GM23338 (cell line): ENCODE measurements around the gene MAST4. TPM values are rescaled to one million over a fixed set of nuclear protein-coding genes. Genes with fewer than 3 reads are reported as not detected.

Experiments used
- ATAC-seq: fragments of 200-7000 bp; cut with Tn5 transposase; 3 replicates; pipeline ENCODE4 v1.9.1; 2020
- DNase-seq: peaks from one replicate; pipeline ENCODE4 v3.0.0-alpha.2; 2015; ENCODE audit warnings: low spot score
- H2AFZ ChIP-seq: fragments of 200-600 bp; sonication (generic); 2 replicates; pipeline ENCODE4 v1.8.0; 2016; ENCODE audit warnings: antibody characterized with exemption, mild to moderate bottlenecking, moderate library complexity
- H3F3A ChIP-seq: fragments of 200-600 bp; sonication (generic); replicated peaks from 2 replicates; pipeline ENCODE4 v1.8.0; 2017; ENCODE audit warnings: antibody characterized with exemption, mixed run types, low read depth
- H3K27ac ChIP-seq: fragments of 200-600 bp; sonication (generic); 2 replicates; pipeline ENCODE4 v1.6.1; 2016; ENCODE audit warnings: low read depth
- H3K27me3 ChIP-seq: fragments of 200-600 bp; sonication (generic); 2 replicates; pipeline ENCODE4 v1.8.0; 2016; ENCODE audit warnings: mild to moderate bottlenecking, mixed run types, moderate library complexity; ENCODE audit not compliant: insufficient read depth
- H3K36me3 ChIP-seq: fragments of 200-600 bp; sonication (generic); 2 replicates; pipeline ENCODE4 v1.8.0; 2016; ENCODE audit warnings: mild to moderate bottlenecking; ENCODE audit not compliant: insufficient read depth
- H3K4me1 ChIP-seq: fragments of 200-600 bp; sonication (generic); 2 replicates; pipeline ENCODE4 v1.8.0; 2016; ENCODE audit warnings: mild to moderate bottlenecking, moderate library complexity; ENCODE audit not compliant: insufficient read depth
- H3K4me2 ChIP-seq: fragments of 200-600 bp; sonication (generic); 2 replicates; pipeline ENCODE4 v1.7.1; 2017; ENCODE audit warnings: mixed run types
- H3K4me3 ChIP-seq: fragments of 200-600 bp; sonication (generic); 2 replicates; pipeline ENCODE4 v1.6.1; 2016; ENCODE audit warnings: mixed run types
- H3K79me2 ChIP-seq: fragments of 200-600 bp; sonication (generic); replicated peaks from 2 replicates; pipeline ENCODE4 v1.8.0; 2017; ENCODE audit warnings: mild to moderate bottlenecking; ENCODE audit not compliant: insufficient read depth
- H3K9me2 ChIP-seq: fragments of 200-600 bp; sonication (generic); 2 replicates; pipeline ENCODE4 v1.8.0; 2017; ENCODE audit not compliant: insufficient read depth
- H4K20me1 ChIP-seq: fragments of 200-600 bp; sonication (generic); replicated peaks from 2 replicates; pipeline ENCODE4 v1.8.0; 2017; ENCODE audit warnings: mild to moderate bottlenecking; ENCODE audit not compliant: insufficient read depth
- H3K27ac Mint-ChIP-seq: 2 replicates; pipeline ENCODE4 v1.8.0; 2020; ENCODE audit warnings: inconsistent platforms, mild to moderate bottlenecking, moderate library complexity, mixed read lengths
- H3K27me3 Mint-ChIP-seq: 3 replicates; pipeline ENCODE4 v1.8.0; 2022; ENCODE audit warnings: low read depth, mild to moderate bottlenecking, moderate library complexity, mixed read lengths, inconsistent platforms; ENCODE audit not compliant: insufficient read depth, poor library complexity
- H3K36me3 Mint-ChIP-seq: 3 replicates; pipeline ENCODE4 v1.8.0; 2021; ENCODE audit warnings: low read depth, mild to moderate bottlenecking, inconsistent platforms, moderate library complexity, mixed read lengths
- H3K4me1 Mint-ChIP-seq: 3 replicates; pipeline ENCODE4 v1.8.0; 2020; ENCODE audit warnings: mild to moderate bottlenecking, inconsistent platforms, mixed read lengths
- H3K4me3 Mint-ChIP-seq: 3 replicates; pipeline ENCODE4 v1.8.0; 2021; ENCODE audit warnings: moderate library complexity, mild to moderate bottlenecking, inconsistent platforms, mixed read lengths
- H3K9me3 Mint-ChIP-seq: 3 replicates; pipeline ENCODE4 v1.8.0; 2020; ENCODE audit warnings: moderate library complexity, mild to moderate bottlenecking, inconsistent platforms, mixed read lengths
- CREB1 ChIP-seq: fragments of 250-450 bp; sonication (Bioruptor Pico); IDR thresholded peaks from 2 replicates; pipeline ENCODE4 v1.5.0; 2020; ENCODE audit warnings: low read depth, mild to moderate bottlenecking, moderate library complexity
- EZH2 ChIP-seq: fragments of 200-600 bp; sonication (generic); IDR thresholded peaks from one replicate; pipeline ENCODE4 v1.8.0; 2017; ENCODE audit warnings: antibody characterized with exemption, mild to moderate bottlenecking, low read depth; ENCODE audit not compliant: unreplicated experiment
- EZH2phosphoT487 ChIP-seq: fragments of 200-600 bp; sonication (generic); IDR thresholded peaks from one replicate; pipeline ENCODE4 v1.8.1; 2018; ENCODE audit warnings: antibody characterized with exemption; ENCODE audit not compliant: unreplicated experiment
- JUNB ChIP-seq: IDR thresholded peaks from one replicate; pipeline ENCODE4 v1.6.1; 2016; ENCODE audit warnings: antibody characterized with exemption; ENCODE audit not compliant: unreplicated experiment
- NANOG ChIP-seq: IDR thresholded peaks from 2 replicates; pipeline ENCODE4 v1.6.1; 2016; ENCODE audit warnings: antibody characterized with exemption, borderline replicate concordance
- POLR2AphosphoS5 ChIP-seq: IDR thresholded peaks from 2 replicates; pipeline ENCODE4 v1.6.1; 2016; ENCODE audit warnings: antibody characterized with exemption, low read depth
- REST ChIP-seq: IDR thresholded peaks from one replicate; pipeline ENCODE4 v1.6.1; 2018; ENCODE audit warnings: antibody characterized with exemption; ENCODE audit not compliant: unreplicated experiment
- STAT1 ChIP-seq: IDR thresholded peaks from one replicate; pipeline ENCODE4 v1.6.1; 2016; ENCODE audit warnings: antibody characterized with exemption; ENCODE audit not compliant: unreplicated experiment
- ZNF114 ChIP-seq: fragments of 250-450 bp; sonication (Bioruptor Pico); IDR thresholded peaks from 2 replicates; pipeline ENCODE4 v1.5.0; 2020; ENCODE audit warnings: mild to moderate bottlenecking, moderate library complexity
- ZNF331 ChIP-seq: fragments of 250-450 bp; sonication (Bioruptor Pico); IDR thresholded peaks from 2 replicates; pipeline ENCODE4 v1.5.0; 2020; ENCODE audit warnings: low read depth, mild to moderate bottlenecking, moderate library complexity
- polyA plus RNA-seq: library from polyadenylated mRNA; unstranded; fragments of >200 nt; fragmentation: Nextera tagmentation; extraction: Ambion mirVana; gene quantifications from 2 replicates; pipeline ENCODE4 v1.2.1, GENCODE V29; 2016
- total RNA-seq: library from RNA; depleted of rRNA; stranded (reverse); fragments of >200 nt; shearing (Covaris generic); gene quantifications from 2 replicates; pipeline ENCODE4 v1.2.3, GENCODE V29; 2014
- TF ChIP-seq, protein P1 (sequence below): IDR thresholded peaks from 2 replicates; pipeline ENCODE4 v1.6.1; 2016; ENCODE audit warnings: antibody characterized with exemption
- TF ChIP-seq, protein P2 (sequence below): fragments of 250-450 bp; sonication (Bioruptor Pico); IDR thresholded peaks from 2 replicates; pipeline ENCODE4 v1.5.0; 2020; ENCODE audit warnings: mild to moderate bottlenecking, moderate library complexity
- TF ChIP-seq, protein P3 (sequence below), 2 experiments: fragments of 200-600 bp in 1 of 2; sonication (generic) in 1 of 2; conservative IDR thresholded peaks; 2 replicates each; pipeline versions ENCODE4 v1.5.1 to v1.6.1; 2016 to 2017; ENCODE audit warnings: antibody characterized with exemption in 2 of 2, low read depth in 2 of 2, mild to moderate bottlenecking in 2 of 2, moderate library complexity in 1 of 2

MAST4 gene
- total and polyA plus RNA-seq, 2 experiments from 2014 or later = 3.6 to 8.5 TPM

DNA sequence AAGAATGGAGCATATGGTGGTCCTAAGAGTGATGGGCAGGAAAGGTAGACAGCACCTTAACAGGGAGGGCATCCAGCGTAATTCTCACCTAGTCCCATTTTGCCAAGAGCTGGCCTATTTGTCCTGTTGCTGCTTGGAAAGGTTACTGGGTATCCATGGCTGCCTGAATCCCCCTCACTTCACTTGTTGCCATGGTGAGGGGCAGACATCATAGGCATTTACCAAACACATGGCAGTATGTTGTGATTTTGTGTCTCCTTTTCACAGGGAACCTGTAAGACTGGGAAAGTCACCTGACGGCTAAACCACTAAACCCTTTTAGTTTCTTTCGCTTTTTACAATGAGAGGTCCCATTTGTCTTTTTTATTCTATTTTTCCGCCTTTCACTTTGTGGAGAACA, 373.3 kb downstream of the MAST4 start:
- H3K36me3 ChIP-seq = no peaks in the 10 kb centered on the region
- ATAC-seq = no peak

More for the DNA sequence above, 373.3 kb downstream of the MAST4 start:
- H4K20me1 ChIP-seq = no peaks in the 10 kb centered on the region
- H3K4me1 Mint-ChIP-seq = no peaks in the 10 kb centered on the region; the same call in 2 of the 3 replicates
- no peaks in the 10 kb centered on the region for H3F3A ChIP-seq
- H3K36me3 Mint-ChIP-seq = no peaks in the 10 kb centered on the region
- H3K27ac ChIP-seq = no peak overlapping the region
- no peak overlapping the region for H2AFZ ChIP-seq
- no peak overlapping the region for H3K4me2 ChIP-seq
- TF ChIP-seq NANOG (no peak), ZNF331 (CRISPR knock-in tag) (no peak), JUNB (no peak), STAT1 (no peak), REST (no peak), CREB1 (CRISPR knock-in tag) (no peak), EZH2 (no peak), EZH2phosphoT487 (no peak), POLR2AphosphoS5 (no peak), ZNF114 (no peak)
- TF ChIP-seq, protein P1, sequence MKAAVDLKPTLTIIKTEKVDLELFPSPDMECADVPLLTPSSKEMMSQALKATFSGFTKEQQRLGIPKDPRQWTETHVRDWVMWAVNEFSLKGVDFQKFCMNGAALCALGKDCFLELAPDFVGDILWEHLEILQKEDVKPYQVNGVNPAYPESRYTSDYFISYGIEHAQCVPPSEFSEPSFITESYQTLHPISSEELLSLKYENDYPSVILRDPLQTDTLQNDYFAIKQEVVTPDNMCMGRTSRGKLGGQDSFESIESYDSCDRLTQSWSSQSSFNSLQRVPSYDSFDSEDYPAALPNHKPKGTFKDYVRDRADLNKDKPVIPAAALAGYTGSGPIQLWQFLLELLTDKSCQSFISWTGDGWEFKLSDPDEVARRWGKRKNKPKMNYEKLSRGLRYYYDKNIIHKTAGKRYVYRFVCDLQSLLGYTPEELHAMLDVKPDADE = no peak
- TF ChIP-seq, protein P2, sequence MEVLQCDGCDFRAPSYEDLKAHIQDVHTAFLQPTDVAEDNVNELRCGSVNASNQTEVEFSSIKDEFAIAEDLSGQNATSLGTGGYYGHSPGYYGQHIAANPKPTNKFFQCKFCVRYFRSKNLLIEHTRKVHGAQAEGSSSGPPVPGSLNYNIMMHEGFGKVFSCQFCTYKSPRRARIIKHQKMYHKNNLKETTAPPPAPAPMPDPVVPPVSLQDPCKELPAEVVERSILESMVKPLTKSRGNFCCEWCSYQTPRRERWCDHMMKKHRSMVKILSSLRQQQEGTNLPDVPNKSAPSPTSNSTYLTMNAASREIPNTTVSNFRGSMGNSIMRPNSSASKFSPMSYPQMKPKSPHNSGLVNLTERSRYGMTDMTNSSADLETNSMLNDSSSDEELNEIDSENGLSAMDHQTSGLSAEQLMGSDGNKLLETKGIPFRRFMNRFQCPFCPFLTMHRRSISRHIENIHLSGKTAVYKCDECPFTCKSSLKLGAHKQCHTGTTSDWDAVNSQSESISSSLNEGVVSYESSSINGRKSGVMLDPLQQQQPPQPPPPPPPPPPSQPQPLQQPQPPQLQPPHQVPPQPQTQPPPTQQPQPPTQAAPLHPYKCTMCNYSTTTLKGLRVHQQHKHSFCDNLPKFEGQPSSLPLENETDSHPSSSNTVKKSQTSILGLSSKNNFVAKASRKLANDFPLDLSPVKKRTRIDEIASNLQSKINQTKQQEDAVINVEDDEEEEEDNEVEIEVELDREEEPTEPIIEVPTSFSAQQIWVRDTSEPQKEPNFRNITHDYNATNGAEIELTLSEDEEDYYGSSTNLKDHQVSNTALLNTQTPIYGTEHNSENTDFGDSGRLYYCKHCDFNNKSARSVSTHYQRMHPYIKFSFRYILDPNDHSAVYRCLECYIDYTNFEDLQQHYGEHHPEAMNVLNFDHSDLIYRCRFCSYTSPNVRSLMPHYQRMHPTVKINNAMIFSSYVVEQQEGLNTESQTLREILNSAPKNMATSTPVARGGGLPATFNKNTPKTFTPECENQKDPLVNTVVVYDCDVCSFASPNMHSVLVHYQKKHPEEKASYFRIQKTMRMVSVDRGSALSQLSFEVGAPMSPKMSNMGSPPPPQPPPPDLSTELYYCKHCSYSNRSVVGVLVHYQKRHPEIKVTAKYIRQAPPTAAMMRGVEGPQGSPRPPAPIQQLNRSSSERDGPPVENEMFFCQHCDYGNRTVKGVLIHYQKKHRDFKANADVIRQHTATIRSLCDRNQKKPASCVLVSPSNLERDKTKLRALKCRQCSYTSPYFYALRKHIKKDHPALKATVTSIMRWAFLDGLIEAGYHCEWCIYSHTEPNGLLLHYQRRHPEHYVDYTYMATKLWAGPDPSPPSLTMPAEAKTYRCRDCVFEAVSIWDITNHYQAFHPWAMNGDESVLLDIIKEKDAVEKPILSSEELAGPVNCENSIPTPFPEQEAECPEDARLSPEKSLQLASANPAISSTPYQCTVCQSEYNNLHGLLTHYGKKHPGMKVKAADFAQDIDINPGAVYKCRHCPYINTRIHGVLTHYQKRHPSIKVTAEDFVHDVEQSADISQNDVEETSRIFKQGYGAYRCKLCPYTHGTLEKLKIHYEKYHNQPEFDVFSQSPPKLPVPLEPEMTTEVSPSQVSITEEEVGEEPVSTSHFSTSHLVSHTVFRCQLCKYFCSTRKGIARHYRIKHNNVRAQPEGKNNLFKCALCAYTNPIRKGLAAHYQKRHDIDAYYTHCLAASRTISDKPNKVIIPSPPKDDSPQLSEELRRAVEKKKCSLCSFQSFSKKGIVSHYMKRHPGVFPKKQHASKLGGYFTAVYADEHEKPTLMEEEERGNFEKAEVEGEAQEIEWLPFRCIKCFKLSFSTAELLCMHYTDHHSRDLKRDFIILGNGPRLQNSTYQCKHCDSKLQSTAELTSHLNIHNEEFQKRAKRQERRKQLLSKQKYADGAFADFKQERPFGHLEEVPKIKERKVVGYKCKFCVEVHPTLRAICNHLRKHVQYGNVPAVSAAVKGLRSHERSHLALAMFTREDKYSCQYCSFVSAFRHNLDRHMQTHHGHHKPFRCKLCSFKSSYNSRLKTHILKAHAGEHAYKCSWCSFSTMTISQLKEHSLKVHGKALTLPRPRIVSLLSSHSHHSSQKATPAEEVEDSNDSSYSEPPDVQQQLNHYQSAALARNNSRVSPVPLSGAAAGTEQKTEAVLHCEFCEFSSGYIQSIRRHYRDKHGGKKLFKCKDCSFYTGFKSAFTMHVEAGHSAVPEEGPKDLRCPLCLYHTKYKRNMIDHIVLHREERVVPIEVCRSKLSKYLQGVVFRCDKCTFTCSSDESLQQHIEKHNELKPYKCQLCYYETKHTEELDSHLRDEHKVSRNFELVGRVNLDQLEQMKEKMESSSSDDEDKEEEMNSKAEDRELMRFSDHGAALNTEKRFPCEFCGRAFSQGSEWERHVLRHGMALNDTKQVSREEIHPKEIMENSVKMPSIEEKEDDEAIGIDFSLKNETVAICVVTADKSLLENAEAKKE (CRISPR knock-in tag) = no peak
- TF ChIP-seq, protein P3, sequence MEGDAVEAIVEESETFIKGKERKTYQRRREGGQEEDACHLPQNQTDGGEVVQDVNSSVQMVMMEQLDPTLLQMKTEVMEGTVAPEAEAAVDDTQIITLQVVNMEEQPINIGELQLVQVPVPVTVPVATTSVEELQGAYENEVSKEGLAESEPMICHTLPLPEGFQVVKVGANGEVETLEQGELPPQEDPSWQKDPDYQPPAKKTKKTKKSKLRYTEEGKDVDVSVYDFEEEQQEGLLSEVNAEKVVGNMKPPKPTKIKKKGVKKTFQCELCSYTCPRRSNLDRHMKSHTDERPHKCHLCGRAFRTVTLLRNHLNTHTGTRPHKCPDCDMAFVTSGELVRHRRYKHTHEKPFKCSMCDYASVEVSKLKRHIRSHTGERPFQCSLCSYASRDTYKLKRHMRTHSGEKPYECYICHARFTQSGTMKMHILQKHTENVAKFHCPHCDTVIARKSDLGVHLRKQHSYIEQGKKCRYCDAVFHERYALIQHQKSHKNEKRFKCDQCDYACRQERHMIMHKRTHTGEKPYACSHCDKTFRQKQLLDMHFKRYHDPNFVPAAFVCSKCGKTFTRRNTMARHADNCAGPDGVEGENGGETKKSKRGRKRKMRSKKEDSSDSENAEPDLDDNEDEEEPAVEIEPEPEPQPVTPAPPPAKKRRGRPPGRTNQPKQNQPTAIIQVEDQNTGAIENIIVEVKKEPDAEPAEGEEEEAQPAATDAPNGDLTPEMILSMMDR (conservative IDR thresholded peaks at IDR 0.05; ENCODE audit: low read depth in 2 of 2) = no peak
- no peak for DNase-seq
- H3K4me3 ChIP-seq = no peak overlapping the region
- H3K27me3 ChIP-seq = no peaks in the 10 kb centered on the region
- H3K27ac Mint-ChIP-seq = no peak overlapping the region
- no peaks in the 10 kb centered on the region; the same call in 1 of the 2 replicates for H3K9me2 ChIP-seq
- H3K4me1 ChIP-seq = no peaks in the 10 kb centered on the region
- no peaks in the 10 kb centered on the region for H3K79me2 ChIP-seq
- no peak overlapping the region for H3K4me3 Mint-ChIP-seq
- H3K27me3 Mint-ChIP-seq = peaks cover 3% of the 10 kb centered on the region
- no peaks in the 10 kb centered on the region for H3K9me3 Mint-ChIP-seq
